ENCODE data around the gene PPY. TPM values are rescaled to one million over a fixed set of nuclear protein-coding genes. Genes with fewer than 3 reads are reported as not detected.
"Not testable (repeated sequence)": the region's sequence is repeated elsewhere in the genome, so short reads cannot be mapped to it uniquely, and the experiment has no call there.

PPY gene
- polyA plus RNA-seq, 3 donors: 89.3 TPM; not detected in 2

DNA sequence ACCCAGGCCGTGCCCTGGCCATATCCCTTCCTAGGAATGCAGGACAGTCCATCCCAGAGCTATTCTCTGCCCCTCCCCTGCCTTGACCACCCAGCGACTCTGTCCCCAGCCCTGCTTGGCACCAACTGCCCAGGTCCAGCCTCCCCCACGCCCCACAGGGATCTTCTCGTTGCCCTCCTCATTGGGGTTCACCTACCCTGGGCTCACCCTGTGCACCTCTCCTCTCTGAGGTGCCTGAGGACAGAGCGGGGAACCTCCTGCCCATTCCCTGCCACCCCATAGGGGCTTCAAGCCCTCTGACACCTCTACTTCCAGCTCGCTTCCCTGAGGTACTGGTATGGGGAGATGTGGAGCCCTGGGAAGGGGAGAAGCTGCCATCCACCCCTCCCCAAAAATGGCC lies 28.7 kb downstream of the PPY start:
- H3K27ac ChIP-seq (ENCODE audit: low read depth, low read length): no peak overlapping the region
- 76 to 85% (median 78%) methylated on average over 5 to 6 of the region's 6 CpGs for WGBS, 3 donors

GRCh38 chr17:43912635-43913304 lies 29.5 kb downstream of the PPY start:
- WGBS, 3 donors: 62 to 70% (median 66%) methylated on average over 4 of the region's 4 CpGs
- H3K27ac ChIP-seq (ENCODE audit: low read depth, low read length): no peak overlapping the region

DNA sequence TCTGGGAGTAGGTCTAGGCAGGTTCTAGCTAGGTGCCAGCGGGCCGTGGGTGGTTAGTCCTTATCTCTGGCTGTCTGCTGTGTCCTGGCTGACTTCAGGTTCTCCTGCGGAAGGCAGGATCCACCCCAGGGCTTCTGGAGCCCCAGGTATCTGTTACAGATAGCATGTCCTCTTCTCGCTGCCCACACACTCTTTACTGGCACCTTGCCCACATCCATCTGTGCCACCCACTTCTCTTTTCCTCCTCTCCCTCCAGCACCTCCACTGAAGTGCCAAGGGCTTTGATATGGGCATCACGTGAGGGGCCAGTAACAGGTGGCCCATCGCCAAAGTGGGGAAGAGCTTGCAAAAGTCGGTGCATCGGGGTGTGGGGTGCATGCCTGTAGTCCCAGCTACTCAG lies 30.4 kb downstream of the PPY start:
- WGBS, 3 donors: 32 to 62% (median 54%) methylated on average over 8 of the region's 8 CpGs
- H3K27ac ChIP-seq (ENCODE audit: low read depth, low read length): no peak overlapping the region

DNA sequence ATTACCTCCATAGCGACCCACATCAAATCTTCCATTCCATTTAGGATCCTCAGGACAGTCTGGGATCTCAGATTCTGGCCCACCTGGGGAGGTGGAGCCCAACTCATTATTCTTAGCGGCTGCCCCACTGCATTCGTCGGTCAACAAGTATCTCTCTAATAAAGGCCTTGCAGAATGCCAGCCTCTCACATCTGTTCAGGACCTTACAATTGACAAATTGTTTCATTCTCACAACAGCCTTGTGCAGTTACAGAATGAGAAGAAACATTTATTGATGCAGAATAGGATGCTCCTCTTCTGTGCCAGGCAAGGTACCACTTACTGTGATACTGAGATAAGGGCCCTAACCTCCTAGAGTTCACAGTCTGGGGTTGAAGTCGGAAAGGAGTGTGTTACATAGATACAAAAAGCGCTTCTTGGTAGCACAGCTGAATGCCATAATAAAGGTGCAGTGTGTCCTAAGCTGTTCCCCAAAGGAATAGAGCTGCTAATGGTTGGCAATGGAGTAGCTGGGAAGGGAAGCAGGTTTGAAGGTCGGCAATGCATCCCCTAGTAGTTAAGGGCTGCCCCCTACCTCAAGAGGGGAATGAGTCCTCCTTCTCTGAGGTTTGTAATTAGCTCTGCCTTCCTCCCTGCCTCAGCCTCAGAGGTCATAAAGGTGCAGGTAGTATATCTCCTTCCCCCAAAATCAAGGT lies 32.6 kb downstream of the PPY start:
- 56 to 72% (median 68%) methylated on average over 7 of the region's 7 CpGs for WGBS, 3 donors
- no peak overlapping the region for H3K27ac ChIP-seq (ENCODE audit: low read depth, low read length)

GRCh38 chr17:43907998-43908721 lies 34.1 kb downstream of the PPY start:
- H3K27ac ChIP-seq (ENCODE audit: low read depth, low read length): no peak overlapping the region
- WGBS, 3 donors: 21 to 42% (median 25%) methylated on average over 26 of the region's 26 CpGs

- no peak within 1 kb of the TSS for H3K27ac ChIP-seq (ENCODE audit: low read depth, low read length)
- WGBS, 3 donors: 1 to 4% (median 1%) methylated on average over 36 of the region's 36 CpGs
Observed at GRCh38 chr17:43907425-43907981, 34.8 kb downstream of the PPY start, which contains the start of gene MPP2. Gene MPP2, minus strand, starts transcription at chr17:43907536. Its CDS starts 3,076 bp downstream, at chr17:43904460.

DNA sequence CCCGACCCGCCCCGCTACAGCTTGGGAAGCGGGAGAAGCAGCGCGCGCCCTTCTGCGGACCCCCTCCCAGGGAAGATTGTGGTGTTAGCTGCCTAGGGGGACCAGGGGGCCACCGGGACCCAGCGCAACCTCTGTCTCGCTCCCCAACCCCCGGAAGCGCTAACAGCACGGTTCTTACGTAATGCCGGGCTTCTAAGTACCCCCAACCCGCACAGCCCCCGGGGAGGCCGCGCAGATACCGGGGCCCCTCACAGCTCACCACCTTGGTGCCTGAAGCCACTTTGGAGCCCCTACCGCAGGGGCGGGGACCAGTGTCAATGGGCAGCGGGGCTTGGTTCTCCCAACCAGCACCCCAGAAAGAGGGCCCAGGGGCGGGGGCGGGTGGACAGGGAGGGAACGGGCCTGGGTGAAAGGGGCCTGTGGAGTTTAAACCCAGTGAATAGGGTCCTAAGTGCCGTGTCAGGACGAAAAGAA lies 35.3 kb downstream of the PPY start:
- WGBS, 3 donors: 0 to 1% (median 0%) methylated on average over 29 of the region's 29 CpGs
- no peak overlapping the region for H3K27ac ChIP-seq (ENCODE audit: low read depth, low read length)

DNA sequence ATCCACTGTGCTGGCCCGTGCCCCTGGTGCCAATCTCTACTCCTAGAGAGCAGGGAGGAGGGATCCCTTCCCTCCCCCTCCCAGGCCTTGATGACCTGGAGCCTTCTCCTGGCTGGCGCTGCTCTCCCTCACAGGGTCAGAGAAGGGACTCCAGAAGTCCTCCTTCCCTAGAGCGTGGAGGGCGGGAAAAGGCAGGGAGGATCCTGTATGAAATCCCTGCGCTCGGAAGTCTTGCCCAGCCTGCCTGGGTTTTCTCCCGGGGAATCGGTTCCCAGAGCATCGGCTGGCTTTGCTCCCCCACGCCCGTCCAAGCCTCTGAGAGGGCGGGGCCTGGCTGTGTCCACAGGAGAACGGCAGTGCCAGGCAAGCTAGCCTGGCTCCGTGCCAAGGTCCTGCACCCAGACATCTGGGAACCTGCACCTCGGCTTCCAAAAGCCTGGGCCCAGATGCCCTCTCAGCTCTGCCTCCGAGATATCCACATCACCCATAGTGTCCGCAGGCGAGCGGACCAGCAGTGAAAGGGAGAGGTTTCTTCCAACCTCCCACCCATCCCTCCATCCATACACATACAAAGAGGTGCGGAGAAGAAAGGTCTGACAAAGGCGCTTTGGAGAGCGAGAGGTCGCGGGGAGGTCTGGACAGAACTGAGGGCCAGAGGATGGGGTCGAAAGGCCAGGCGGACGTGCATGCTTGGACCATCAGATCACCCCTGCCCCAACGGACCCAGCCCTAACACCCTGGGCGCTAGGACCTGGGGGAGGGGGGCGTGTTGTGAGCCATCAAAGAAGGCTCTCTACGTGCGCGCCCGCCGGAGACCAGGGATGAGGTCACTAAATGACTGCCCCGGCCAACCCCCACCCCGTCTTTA lies 36.1 kb downstream of the PPY start:
- 3 to 7% (median 5%) methylated on average over 37 of the region's 37 CpGs for WGBS, 3 donors
- H3K27ac ChIP-seq (ENCODE audit: low read depth, low read length): no peak overlapping the region

GRCh38 chr17:43905400-43905984 lies 36.8 kb downstream of the PPY start:
- H3K27ac ChIP-seq (ENCODE audit: low read depth, low read length): no peak overlapping the region
- WGBS, 3 donors: 21 to 55% (median 49%) methylated on average over 3 of the region's 3 CpGs

DNA sequence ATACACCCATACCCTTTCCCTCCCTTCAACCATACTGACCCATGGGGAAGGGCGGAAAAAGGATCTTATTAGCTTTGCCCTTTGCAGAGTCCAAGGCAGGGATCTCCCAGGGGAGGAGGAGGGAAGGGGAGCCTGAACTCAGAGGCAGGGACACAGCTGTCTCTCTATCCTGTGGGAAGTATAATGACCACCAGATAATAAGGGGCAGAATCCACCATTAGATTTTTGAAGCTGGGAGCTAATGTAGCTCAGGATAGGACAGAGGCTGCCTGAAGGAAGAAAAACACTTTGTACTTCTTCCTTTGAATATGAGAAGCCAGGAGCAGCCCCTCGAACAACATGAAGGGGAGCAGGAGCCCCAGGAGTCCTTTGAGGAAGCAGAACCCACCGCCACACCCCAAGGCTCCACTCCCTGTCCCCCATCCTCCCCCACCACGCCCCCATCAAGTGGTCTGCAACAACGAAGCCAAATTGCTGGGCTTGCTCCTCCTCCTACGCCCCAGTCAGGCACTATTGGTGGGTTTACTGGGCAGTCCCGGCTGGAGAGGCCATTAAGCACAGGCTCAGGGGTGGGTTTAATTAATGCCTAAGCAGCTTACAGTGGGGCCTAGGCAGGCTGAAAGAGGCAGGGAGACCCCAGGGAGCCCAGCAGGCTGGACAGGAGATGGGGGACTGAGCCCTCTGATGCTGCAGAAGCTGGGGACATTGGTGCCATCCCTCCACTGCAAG lies 40.3 kb downstream of the PPY start:
- WGBS, 3 donors: 62 to 70% (median 68%) methylated on average over 7 of the region's 7 CpGs

DNA sequence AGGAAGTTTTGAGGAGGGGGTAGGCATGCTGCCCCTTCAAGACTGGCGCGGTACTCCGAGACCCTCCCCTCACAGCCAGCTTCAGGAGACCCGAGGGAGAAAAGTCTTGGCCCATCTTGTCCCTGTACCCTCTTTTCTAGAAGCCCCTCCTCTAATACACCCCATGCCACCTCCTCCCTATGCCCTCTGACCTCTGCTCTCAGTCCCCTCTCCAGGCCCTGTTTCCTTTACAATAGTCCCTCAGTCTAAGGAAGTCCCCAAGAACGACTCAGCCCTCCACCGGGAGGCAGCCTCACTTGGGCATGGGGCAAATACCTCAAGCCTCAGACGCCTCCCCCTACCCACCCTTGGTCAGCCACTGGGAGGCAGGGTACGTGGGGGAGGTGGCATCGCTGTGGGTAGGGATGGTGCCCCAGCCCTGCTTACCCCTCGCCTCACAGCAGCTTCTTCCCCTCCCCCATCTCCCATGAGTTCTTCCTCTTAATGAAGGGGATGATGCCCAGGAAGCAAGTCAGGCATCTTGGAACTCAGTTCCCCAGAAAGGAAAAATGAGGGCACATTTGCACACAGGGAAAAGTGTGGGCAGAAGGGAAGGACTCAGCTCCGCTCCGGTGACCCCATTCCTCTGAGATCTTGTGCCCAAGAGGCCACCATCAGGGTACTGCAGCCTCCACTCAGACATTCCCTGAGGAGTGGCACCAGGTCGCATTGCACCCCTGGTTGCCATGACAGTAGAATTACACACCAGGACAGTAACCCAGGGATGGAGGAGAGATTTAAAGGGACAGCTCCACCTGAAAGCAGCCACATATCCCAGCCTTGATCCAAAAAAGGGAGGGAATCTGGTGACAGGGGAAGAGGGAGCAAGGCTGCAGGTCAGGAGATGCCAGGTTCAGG lies 41.2 kb downstream of the PPY start:
- 32 to 36% (median 36%) methylated on average over 13 of the region's 13 CpGs for WGBS, 3 donors
- H3K27ac ChIP-seq (ENCODE audit: low read depth, low read length): no peak overlapping the region

More for the DNA sequence above, 40.3 kb downstream of the PPY start:
- no peak overlapping the region for H3K27ac ChIP-seq (ENCODE audit: low read depth, low read length)

- WGBS, 3 donors: 2 to 4% (median 4%) methylated on average over 27 to 31 of the region's 31 CpGs
- H3K27ac ChIP-seq (ENCODE audit: low read depth, low read length): no peak overlapping the region
Observed at GRCh38 chr17:43900183-43900857, 42.0 kb downstream of the PPY start.

DNA sequence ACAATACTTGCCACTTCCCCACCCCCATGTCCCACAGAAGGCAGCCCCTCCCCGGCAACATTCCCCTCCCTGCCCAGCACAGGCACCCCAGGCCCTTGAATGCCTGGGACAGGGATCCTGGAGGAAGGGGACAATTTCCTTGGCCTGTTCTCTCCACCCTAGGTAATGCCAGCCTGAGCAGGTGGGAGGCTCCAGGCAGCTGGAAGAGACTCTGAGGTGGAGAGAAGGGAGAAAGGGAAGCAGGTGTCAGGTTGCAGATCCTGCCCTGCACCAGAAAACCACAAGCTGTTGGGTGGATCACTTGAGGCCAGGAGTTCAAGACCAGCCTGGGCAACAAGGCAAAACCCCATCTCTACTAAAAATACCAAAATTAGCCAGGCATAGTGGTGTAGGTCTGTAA lies 43.8 kb downstream of the PPY start:
- H3K27ac ChIP-seq (ENCODE audit: low read depth, low read length): no peak overlapping the region
- 56 to 83% (median 65%) methylated on average over 1 of the region's 1 CpG for WGBS, 3 donors

DNA sequence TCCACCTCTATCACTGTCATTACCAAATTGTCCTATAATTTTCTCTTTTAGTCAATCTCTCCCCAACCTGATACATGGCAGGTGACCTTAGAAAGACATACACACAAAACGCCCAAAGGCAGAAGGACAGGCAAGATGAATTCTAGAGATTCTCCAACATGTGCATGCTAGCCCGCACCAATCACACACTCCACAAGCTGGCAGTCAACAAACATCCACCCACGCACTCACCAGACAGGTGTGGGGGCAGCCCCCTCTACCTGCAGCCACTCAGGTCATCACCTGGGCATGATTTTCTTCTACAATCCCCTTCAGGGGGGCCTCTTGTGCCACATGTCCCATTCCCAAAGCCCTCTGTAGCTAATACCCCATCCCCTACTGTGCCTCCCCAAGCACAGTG lies 44.4 kb downstream of the PPY start:
- WGBS, 3 donors: 77 to 95% (median 93%) methylated on average over 3 of the region's 3 CpGs
- no peak overlapping the region for H3K27ac ChIP-seq (ENCODE audit: low read depth, low read length)

- H3K27ac ChIP-seq (ENCODE audit: low read depth, low read length): not testable (repeated sequence)
- 87 to 95% (median 87%) methylated on average over 4 of the region's 4 CpGs for WGBS, 3 donors
Observed at GRCh38 chr17:43894494-43894893, 47.8 kb downstream of the PPY start.

DNA sequence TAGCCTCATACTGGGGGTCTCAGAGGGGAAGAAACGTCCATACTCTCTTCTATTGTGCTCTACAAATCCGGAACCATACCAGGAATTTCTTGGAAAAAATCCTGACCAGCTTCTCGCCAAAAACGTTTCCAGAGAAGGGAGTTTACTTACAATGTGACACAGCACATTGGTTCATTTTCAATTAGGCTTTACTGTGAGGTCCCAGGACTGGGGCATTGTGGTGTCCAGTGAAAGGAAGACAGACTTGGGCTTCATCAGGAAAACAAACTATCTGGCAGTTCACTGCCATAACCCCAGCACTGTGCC lies 49.7 kb downstream of the PPY start:
- no peak overlapping the region for H3K27ac ChIP-seq (ENCODE audit: low read depth, low read length)
- 51 to 56% (median 56%) methylated on average over 4 of the region's 4 CpGs for WGBS, 3 donors

All from adipose tissue (tissue), 3 donors.